HFFc6 (cell line): ENCODE data around the gene ARHGAP32. TPM values are rescaled to one million over a fixed set of nuclear protein-coding genes. Genes with fewer than 3 reads are reported as not detected.

Source experiments
- DNase-seq: peaks from one replicate; pipeline ENCODE4 v3.0.0-alpha.2; 2018
- H3K27ac Mint-ChIP-seq: 2 replicates; pipeline ENCODE4 v1.8.0; 2020; ENCODE audit warnings: mild to moderate bottlenecking, mixed read lengths
- H3K27me3 Mint-ChIP-seq: 2 replicates; pipeline ENCODE4 v1.8.0; 2021; ENCODE audit warnings: mild to moderate bottlenecking, moderate library complexity, mixed read lengths; ENCODE audit not compliant: insufficient read depth
- H3K36me3 Mint-ChIP-seq: 2 replicates; pipeline ENCODE4 v1.8.0; 2021; ENCODE audit warnings: low read depth, mixed read lengths
- H3K4me1 Mint-ChIP-seq: 2 replicates; pipeline ENCODE4 v1.8.0; 2020; ENCODE audit warnings: low read depth, mixed read lengths
- H3K4me3 Mint-ChIP-seq: 2 replicates; pipeline ENCODE4 v1.8.0; 2020; ENCODE audit warnings: mild to moderate bottlenecking, moderate library complexity, mixed read lengths
- H3K9me3 Mint-ChIP-seq: 2 replicates; pipeline ENCODE4 v1.8.0; 2020; ENCODE audit warnings: mild to moderate bottlenecking, mixed read lengths
- CTCF ChIP-seq: fragments of 200-600 bp; sonication (generic); IDR thresholded peaks from 2 replicates; pipeline ENCODE4 v1.5.0; 2021; ENCODE audit warnings: antibody characterized with exemption, mild to moderate bottlenecking
- total RNA-seq, 6 experiments: library from RNA; stranded (reverse); fragmentation: NEBNext Ultra II Directional; extraction: Animal tissue kit (Norgen Biotek cat#: 25700); gene quantifications; 2 replicates in 1 of 6; 3 replicates in 5 of 6; pipeline ENCODE4 v1.2.3, GENCODE V29; 2021

ARHGAP32 gene
- total RNA-seq, 6 experiments from 2014 or later = 7.6 to 8.7 (median 8.0) TPM

GRCh38 chr11:128949791-128950454, 242.2 kb downstream of the ARHGAP32 start:
- DNase-seq = no peak
- TF ChIP-seq CTCF = no peak
- H3K27me3 Mint-ChIP-seq = peaks cover 18% of the 10 kb centered on the region
- no peak overlapping the region for H3K4me3 Mint-ChIP-seq
- no peaks in the 10 kb centered on the region for H3K9me3 Mint-ChIP-seq
- no peak overlapping the region for H3K27ac Mint-ChIP-seq
- H3K4me1 Mint-ChIP-seq = peaks cover 9% of the 10 kb centered on the region; the same call in 1 of the 2 replicates
- H3K36me3 Mint-ChIP-seq = no peaks in the 10 kb centered on the region

- Mint-ChIP-seq H3K27ac (no peak overlapping the region), H3K36me3 (no peaks in the 10 kb centered on the region; the same call in 1 of the 2 replicates)
- no peak for DNase-seq
These were observed 243.5 kb downstream of the ARHGAP32 start for GRCh38 chr11:128948583-128948982.

GRCh38 chr11:128947773-128948172, 244.4 kb downstream of the ARHGAP32 start:
- H3K4me3 Mint-ChIP-seq = no peak overlapping the region
- no peaks in the 10 kb centered on the region; the same call in 1 of the 2 replicates for H3K36me3 Mint-ChIP-seq
- H3K4me1 Mint-ChIP-seq = peaks cover 9% of the 10 kb centered on the region; the same call in 1 of the 2 replicates
- no peaks in the 10 kb centered on the region for H3K9me3 Mint-ChIP-seq
- TF ChIP-seq CTCF = no peak
- H3K27me3 Mint-ChIP-seq = peaks cover 26% of the 10 kb centered on the region
- H3K27ac Mint-ChIP-seq = no peak overlapping the region
- no peak for DNase-seq

More at GRCh38 chr11:128948583-128948982, 243.5 kb downstream of the ARHGAP32 start:
- Mint-ChIP-seq H3K4me3 (no peak overlapping the region), H3K4me1 (peaks cover 9% of the 10 kb centered on the region; the same call in 1 of the 2 replicates), H3K27me3 (peaks cover 25% of the 10 kb centered on the region), H3K9me3 (no peaks in the 10 kb centered on the region)
- no peak for TF ChIP-seq CTCF

- H3K9me3 Mint-ChIP-seq = no peaks in the 10 kb centered on the region
- peaks cover 5% of the 10 kb centered on the region; the same call in 1 of the 2 replicates for H3K4me1 Mint-ChIP-seq
- no peak overlapping the region for H3K4me3 Mint-ChIP-seq
- H3K27me3 Mint-ChIP-seq = peaks cover 32% of the 10 kb centered on the region
- DNase-seq = no peak
- H3K27ac Mint-ChIP-seq = no peak overlapping the region
- TF ChIP-seq CTCF = no peak
- H3K36me3 Mint-ChIP-seq = no peaks in the 10 kb centered on the region; the same call in 1 of the 2 replicates
These were observed 245.5 kb downstream of the ARHGAP32 start for GRCh38 chr11:128946648-128947047.

- Mint-ChIP-seq H3K36me3 (no peaks in the 10 kb centered on the region; the same call in 1 of the 2 replicates), H3K27me3 (peaks cover 43% of the 10 kb centered on the region), H3K4me3 (no peak overlapping the region), H3K4me1 (no peaks in the 10 kb centered on the region), H3K27ac (no peak overlapping the region), H3K9me3 (no peaks in the 10 kb centered on the region)
- TF ChIP-seq CTCF = no peak
- no peak for DNase-seq
These were observed 248.6 kb downstream of the ARHGAP32 start for GRCh38 chr11:128943428-128943976.
